Measurements from ENCODE around the gene PHAF1.

The PHAF1 gene

GRCh38 chr16:67164599-67165061 lies 54.9 kb downstream of the PHAF1 start, which contains the start of gene HSF4:
HSF4 (plus strand) TSS chr16:67164745; CDS start chr16:67164812, 67 bp downstream.
- DNase-seq = no peak

DNA sequence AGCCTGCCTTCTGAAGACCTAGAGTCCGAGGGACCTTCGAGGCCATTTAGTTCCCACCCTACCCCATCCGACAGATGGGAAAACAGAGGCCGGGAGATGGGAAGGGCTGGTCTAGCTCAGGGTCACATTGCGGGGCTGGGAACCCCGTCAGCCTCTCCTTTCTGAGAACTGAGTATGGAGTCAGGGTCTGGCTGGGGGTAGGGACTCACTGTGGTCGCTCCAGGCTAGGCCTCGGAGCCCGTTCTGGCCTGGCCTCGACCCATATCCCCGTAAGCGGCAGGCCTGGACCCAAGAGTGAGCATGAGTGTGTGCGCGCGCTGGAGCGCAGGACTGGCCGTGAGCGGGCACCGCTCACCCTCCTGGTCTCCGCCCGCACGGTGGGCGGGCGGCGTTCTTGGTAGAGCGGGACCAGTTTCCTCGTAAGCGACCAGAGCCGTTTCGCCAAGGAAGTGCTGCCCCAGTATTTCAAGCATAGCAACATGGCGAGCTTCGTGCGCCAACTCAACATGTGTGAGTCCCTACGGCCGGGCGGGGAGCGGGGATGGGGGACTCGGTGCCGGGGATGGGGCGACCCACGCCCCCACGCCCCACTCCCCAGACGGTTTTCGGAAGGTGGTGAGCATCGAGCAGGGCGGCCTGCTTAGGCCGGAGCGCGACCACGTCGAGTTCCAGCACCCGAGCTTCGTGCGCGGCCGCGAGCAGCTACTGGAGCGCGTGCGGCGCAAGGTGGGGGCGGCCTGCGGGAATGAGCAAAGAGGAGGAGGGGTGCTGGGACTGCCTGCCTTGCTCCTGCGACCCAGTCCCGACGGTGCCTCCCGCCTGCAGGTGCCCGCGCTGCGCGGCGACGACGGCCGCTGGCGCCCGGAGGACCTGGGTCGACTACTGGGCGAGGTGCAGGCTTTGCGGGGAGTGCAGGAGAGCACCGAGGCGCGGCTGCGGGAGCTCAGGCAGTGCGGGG lies 55.7 kb downstream of the PHAF1 start:
- DNase-seq = no peak

- DNase-seq = no peak
Observed at GRCh38 chr16:67166110-67166547, 56.4 kb downstream of the PHAF1 start.

DNA sequence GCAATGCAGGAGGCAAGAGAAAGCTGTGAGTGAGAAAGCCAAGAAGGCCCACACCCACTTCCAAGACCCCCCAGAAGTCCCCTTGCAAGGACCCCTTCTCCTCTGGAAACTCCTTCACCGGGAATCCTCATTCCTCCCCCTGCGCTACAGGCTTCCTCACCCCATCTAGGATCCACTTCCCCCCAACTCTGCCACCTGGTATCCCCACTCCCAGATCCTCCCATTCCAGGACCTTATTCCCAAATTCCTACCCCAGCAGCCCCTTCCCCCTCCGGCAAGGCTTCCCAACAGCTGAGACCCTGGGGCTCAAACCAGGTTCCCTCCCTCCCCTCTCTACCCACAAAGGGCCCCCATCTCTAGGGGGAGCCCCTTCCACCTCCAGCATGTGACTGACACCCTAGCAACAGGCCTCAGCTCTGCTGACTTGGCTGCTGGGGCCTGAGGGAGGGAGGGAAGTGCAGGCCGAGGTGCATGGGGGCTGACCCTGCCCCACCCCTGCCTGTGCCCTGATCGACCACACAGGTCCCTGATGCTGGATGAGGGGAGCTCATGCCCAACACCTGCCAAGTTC lies 56.9 kb downstream of the PHAF1 start:
- no peak for DNase-seq

DNA sequence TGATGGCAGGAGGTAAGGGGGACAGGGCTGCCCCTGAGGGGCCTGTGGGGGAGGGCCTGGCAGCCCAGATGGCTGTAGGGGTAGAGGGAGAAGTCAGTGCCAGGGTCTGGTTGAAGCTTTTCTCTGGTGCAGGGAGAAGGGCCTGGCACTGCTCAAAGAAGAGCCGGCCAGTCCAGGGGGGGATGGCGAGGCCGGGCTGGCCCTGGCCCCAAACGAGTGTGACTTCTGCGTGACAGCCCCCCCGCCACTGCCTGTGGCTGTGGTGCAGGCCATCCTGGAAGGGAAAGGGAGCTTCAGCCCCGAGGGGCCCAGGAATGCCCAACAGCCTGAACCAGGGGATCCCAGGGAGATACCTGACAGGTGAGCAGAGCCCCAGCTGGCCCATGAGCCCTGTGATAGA lies 57.8 kb downstream of the PHAF1 start:
- DNase-seq = no peak

DNA sequence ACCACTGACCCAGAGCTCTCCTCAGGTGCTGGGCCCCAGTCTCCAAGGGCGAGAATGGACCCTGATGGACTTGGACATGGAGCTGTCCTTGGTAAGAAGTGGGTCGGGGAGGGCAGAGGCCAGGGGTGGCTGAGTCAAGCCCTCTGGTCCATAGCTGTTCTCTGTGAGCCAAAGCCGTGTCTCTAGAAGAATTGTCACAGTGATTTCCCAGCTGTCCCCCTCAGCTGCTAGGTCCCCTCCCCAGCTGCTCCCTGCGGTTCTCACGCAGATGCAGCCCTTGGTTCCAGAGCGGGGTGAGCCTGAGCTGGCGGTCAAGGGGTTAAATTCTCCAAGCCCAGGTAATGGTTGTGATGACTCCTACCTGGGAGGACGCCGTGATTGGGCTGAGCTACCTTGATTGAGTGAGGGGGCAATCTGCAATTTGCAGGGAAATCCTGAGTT lies 59.3 kb downstream of the PHAF1 start:
- no peak for DNase-seq

DNA sequence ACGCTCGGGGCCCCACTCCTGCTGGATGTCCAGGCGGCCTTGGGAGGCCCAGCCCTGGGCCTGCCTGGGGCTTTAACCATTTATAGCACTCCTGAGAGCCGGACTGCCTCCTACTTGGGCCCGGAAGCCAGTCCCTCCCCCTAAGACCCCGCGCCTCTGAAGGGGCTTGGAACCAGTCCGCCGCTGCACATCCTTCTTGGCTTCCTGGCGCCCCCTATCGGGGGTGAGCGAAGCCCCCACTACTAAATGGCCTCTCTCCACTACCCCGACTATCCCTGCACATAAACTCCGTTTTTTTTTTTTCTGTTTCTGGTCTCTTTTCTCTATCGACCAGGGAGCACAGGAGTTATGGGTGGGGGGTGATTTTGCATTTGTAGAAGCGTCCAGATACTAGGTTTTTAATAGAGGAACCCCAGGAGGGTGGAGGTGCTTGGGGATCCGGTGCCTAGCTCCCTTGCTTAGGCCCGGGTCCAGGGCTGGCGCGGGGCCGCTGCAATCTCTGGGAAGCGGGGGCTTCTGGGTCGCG lies 60.0 kb downstream of the PHAF1 start:
- DNase-seq = peak; percentile 40

DNA sequence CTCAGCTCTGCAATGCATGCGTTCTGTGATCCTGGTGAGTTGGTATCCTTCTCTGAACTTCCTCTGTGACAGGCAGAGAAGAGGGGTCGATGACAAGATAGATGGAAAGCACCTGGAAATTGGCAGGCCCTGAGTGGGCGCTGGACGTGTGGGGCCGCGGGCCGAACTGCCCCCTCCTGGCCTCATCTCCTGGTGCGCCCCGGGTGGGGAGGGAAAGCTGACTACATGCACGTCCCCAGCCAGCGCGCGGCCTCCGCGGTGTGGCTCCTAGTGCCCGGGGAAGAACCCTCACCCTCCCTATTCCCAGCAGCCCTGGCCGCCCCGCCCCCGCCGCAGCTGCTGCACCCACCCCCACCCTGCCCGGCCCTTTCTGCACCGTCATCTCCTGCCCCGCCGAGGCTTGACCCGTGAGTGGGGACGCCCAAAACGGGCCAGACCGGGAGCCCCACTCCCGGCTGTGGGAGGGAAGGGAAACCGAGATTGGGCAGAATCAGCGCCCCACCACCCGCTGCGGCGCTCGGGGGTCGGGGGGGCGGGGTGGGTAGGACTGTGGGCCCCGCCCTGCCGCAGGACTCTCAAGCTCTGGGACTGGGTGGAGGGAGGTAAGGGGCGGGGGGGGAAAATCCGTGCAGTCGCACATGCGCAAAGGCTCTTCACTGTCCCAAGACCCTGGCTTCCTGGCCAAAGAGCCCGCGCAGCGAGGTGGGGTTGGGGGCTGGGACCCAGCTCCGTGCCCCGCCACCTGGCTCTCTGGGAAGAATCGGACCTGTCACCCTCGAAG lies 60.6 kb downstream of the PHAF1 start, which contains the start of gene NOL3:
Gene NOL3, plus strand, starts transcription at position 371 of the 781 bp plus-strand sequence.
- peak; percentile 40 for DNase-seq

DNA sequence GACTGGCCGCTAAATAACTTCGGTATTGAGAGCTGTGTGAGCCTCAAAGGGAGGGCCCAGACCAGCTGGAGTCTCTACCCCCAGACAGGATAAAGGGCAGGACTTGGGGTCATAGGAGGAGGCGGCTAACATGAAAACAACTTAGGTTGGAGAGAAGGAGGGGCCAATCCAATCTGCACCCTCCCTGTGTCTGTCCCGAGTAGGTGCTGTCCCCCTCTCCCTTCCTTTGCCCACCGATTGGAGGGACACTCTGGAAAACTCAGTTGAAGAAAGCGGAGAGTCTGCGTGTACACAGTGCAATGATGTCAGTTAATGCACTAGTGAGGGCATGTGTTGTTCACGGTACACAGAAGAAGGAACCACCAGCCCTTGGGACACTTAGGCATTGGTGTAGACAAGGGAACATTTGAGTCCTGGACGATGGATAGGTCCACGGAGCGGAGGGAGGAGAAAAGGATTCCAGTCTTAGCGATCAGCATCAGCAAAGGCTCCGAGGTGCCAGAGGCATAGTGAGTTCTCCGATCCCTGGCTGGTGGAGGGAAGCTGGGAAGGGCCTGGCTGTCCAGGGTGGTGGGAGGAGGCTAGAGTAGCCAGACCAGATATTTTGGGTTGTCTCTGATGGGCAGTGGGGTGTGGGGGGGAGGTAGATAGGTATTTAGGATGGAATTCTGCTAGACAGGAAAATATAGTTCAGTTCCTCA lies 61.4 kb downstream of the PHAF1 start:
- no peak for DNase-seq

DNA sequence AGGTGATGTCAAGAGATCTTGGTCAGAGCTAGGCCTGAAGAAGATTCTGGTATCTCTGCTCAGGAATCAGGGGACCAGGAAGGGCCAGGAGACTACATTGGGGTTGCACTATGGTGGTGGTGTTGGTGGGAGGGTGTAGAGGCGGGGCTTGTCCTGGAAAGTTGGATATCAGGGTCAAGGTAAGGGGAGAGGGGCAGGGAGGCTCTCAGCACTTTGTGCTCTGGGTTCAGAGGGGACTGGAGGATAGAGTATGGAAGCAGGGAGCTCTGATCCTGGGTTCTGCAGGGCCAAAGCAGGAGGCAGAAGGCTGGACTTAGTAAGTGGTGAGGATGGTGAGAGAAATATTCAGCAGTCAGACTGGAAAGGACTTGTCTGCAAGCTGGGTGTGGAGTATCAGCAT lies 63.6 kb downstream of the PHAF1 start:
- DNase-seq = no peak

DNA sequence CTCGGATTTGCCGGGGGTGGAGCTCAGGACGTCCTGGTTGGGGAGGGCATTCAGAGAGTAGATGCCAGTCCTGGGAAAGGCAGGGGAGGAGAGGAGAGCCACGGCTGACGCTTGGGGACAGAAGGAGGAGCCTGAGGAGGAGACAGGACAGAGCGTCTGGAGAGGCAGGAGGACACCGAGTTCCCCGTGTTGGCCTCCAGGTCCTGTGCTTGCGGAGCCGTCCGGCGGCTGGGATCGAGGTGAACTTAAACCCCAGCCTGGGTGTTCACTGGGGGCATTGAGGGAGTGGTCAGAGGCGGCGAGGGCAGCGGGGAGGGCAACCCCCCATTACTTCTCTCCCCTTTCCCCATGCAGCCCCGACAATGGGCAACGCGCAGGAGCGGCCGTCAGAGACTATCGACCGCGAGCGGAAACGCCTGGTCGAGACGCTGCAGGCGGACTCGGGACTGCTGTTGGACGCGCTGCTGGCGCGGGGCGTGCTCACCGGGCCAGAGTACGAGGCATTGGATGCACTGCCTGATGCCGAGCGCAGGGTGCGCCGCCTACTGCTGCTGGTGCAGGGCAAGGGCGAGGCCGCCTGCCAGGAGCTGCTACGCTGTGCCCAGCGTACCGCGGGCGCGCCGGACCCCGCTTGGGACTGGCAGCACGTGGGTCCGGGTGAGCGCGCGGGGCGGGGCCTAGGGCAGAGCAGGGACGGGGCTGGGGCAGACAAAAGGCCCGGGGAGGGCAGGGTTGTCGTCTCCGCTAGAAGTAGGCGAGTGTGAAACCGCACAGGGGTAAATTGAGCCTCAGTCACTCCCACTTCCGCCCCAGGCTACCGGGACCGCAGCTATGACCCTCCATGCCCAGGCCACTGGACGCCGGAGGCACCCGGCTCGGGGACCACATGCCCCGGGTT lies 64.3 kb downstream of the PHAF1 start:
- peak; percentile 68 for DNase-seq

- DNase-seq = no peak
Observed at GRCh38 chr16:67174706-67175231, 65.0 kb downstream of the PHAF1 start.

GRCh38 chr16:67176662-67177061 lies 66.9 kb downstream of the PHAF1 start:
- DNase-seq = no peak

DNA sequence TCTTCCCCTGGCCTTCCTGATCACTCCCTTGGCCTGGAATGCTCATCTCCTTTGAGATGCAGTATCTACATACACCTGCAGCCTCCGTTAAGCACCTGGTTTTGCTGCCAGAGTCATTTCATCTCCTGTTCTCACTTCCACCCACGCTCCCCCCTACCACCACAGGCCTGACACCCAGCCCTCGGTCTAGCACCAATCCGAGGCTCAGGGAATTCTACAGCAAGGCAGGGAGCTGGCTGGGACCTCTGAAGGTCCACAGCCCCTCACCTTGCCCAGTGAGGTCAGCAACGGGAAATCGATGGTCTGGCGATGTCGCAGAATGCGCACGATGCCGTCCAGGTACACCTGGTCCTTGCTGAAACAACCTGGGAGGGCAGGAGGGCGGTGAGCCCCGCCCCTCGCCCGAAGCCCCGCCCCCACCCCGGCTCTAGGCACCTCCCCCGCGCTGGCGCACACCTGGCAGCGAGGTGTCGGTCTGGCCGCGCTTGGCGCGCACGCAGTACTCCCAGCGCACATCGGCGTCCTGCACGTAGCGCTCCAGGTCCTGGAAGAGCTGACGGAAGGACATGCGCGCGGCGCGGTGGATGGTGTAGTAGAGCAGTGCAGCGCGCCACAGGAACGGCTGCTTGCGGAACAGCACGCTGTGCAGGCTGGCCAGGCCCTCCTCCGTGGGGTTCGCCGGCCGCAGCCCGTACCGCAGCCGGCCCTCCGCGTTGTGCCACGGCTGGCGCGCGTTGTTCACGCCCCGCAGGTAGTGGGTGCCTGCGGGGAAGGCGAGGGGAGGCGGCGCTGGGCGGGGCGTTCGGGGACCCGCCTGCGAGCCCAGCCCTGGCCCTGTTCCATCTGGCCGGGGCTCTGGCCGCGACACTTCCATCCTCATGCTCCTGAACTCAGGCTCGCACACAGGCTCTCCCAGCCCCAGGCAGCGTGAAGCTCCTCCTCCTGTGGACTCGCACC lies 68.3 kb downstream of the PHAF1 start:
- peak; percentile 58 for DNase-seq

DNA sequence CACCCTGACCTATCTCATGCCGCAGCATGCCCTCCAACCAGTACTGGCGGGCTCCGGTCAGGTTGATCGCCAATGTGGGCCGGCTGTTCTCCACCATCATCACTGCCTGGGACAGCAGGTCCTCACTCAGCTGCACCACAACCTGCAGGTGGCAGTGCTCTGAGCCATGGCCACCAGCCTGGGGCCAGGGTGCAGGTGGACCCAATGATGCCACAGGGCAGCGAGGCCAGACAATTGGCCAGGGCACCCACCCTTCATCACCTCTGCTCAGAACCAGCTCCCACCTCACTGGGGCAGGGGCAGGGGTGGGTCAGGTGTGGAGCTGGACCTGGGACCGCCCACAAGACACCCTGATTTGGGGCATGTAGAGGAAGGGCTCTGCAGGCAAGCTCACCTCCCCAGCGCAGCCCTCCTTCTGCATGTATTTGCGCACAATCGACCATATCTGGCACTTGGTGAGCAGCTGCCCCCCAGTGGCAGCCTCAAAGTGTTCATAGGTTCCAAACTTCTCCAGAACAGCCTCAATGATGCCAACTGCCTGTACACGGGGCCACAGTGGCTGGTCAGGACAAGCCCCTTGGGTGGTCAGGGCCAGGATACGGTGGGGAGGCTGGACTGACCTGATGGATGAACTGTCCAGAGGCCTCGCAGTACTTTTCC lies 69.8 kb downstream of the PHAF1 start:
- DNase-seq = no peak

DNA sequence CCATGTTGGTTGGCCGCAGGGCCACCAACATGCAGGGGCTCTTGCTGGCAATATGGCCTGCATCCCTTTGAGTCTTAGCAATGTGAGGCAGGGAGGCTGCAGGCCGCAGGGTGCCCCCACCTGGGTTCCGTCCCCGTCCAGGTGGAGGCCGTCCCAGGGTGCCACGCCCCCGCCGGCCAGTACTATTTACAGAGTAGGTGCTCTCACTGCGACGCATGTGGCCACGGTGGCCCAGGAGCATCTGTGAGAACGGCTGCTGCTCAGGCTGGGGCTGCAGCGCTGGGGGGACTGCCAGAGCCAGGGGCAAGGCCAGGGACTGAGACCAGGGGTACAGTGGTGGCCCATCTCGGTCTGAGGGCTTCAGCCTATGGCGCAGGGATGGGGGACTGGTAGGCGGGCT lies 70.4 kb downstream of the PHAF1 start:
- no peak for DNase-seq

GRCh38 chr16:67181346-67181745 lies 71.6 kb downstream of the PHAF1 start:
- DNase-seq = no peak

DNA sequence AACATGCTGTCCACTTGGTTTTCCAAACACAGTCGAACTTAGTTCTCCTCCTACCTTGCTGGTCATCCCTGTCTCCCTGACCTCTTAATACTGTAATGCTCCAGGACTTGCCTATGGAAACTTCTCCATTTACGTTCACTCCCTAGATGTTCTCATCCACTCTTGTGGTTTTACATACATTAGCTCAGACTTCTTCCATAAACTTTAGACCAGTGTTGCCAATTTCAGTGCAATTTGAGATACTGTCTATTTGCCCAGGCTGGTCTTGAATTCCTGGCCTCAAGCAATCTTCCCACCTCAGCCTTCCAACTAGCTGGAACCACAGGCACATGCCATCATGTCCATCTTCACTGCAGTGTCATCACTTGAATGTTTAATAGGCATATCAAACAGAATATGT lies 72.5 kb downstream of the PHAF1 start:
- DNase-seq = no peak

GRCh38 chr16:67183284-67183626 lies 73.5 kb downstream of the PHAF1 start:
- no peak for DNase-seq

Measured in activated naive CD4-positive, alpha-beta T cell treated with Interleukin-2 at 50 U/mL for 16 hours (primary cell).